GM12892 (cell line): ENCODE measurements around the gene WIPF2.

Source experiments
- POLR2A ChIP-seq: IDR thresholded peaks from 2 replicates; pipeline ENCODE4 v1.6.1; 2011; ENCODE audit warnings: low read depth, low read length, control low read depth
- POLR2AphosphoS5 ChIP-seq: IDR thresholded peaks from 2 replicates; pipeline ENCODE4 v1.6.1; 2011; ENCODE audit warnings: low read depth, low read length, control low read depth
- TAF1 ChIP-seq: IDR thresholded peaks from 2 replicates; pipeline ENCODE4 v1.6.1; 2011; ENCODE audit warnings: low read depth, mild to moderate bottlenecking, control low read depth, low read length, borderline replicate concordance

DNA sequence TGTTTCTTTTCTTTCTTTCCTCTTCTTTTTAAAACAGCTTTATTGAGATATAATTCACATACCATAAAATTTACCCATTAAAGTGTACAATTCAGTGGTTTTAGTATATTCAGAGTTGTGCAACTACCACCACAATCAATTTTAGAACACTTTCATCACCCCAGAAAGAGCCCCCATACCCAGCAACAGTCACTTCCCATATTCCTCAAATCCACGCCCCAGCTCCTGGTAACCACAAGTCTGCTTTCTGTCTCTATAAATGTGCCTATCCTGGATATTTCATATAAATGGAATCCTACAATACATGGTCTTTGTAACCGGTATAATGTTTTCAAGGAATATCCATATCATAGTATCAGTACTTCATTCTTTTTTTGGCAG is 109.3 kb downstream of the WIPF2 start:
- no peak for TF ChIP-seq POLR2AphosphoS5
- TF ChIP-seq POLR2A = no peak
- TF ChIP-seq TAF1 = no peak
